Measurements from ENCODE around the gene POLR2F. TPM values are rescaled to one million over a fixed set of nuclear protein-coding genes. Genes with fewer than 3 reads are reported as not detected.

POLR2F gene
- total RNA-seq, 4 donors from 2014 or later = 19.7 to 88.9 (median 55.2) TPM

DNA sequence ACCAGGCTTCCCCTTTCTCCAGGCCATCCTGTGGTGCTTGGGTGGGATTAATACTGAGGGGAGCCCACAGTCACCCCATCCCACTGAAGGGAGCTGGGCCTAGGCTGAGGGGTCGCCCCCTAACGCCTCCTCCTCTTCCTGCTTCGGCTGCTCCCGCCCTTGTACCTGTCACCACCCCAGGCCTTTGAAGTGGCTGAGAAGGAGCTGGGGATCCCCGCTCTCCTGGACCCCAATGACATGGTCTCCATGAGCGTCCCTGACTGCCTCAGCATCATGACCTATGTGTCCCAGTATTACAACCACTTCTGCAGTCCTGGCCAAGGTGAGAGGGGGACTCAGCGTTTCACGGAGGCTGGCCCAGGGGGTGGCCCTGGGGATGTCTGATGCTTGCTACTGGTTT is 41.3 kb upstream of the POLR2F start:
- peaks cover 20 to 23% of the 10 kb centered on the region in 2 donors for H3K36me3 ChIP-seq
- no peak for DNase-seq
- H3K27me3 ChIP-seq = no peaks in the 10 kb centered on the region
- H3K9me3 ChIP-seq = no peaks in the 10 kb centered on the region
- TF ChIP-seq POLR2A (IDR thresholded peaks at IDR 0.05) = no peak
- TF ChIP-seq, protein P1, sequence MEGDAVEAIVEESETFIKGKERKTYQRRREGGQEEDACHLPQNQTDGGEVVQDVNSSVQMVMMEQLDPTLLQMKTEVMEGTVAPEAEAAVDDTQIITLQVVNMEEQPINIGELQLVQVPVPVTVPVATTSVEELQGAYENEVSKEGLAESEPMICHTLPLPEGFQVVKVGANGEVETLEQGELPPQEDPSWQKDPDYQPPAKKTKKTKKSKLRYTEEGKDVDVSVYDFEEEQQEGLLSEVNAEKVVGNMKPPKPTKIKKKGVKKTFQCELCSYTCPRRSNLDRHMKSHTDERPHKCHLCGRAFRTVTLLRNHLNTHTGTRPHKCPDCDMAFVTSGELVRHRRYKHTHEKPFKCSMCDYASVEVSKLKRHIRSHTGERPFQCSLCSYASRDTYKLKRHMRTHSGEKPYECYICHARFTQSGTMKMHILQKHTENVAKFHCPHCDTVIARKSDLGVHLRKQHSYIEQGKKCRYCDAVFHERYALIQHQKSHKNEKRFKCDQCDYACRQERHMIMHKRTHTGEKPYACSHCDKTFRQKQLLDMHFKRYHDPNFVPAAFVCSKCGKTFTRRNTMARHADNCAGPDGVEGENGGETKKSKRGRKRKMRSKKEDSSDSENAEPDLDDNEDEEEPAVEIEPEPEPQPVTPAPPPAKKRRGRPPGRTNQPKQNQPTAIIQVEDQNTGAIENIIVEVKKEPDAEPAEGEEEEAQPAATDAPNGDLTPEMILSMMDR (IDR thresholded peaks at IDR 0.05) = no peak
- H3K27ac ChIP-seq = no peak overlapping the region
- 85 to 89% methylated on average over 8 of the region's 8 CpGs for WGBS, 2 donors
- peaks cover 13 to 19% of the 10 kb centered on the region in 2 donors for H3K4me1 ChIP-seq
- intact Hi-C loops (cut with DNase I) = no loop called here
- no peak overlapping the region for H3K4me3 ChIP-seq (replicated peaks in 1 of 3)

DNA sequence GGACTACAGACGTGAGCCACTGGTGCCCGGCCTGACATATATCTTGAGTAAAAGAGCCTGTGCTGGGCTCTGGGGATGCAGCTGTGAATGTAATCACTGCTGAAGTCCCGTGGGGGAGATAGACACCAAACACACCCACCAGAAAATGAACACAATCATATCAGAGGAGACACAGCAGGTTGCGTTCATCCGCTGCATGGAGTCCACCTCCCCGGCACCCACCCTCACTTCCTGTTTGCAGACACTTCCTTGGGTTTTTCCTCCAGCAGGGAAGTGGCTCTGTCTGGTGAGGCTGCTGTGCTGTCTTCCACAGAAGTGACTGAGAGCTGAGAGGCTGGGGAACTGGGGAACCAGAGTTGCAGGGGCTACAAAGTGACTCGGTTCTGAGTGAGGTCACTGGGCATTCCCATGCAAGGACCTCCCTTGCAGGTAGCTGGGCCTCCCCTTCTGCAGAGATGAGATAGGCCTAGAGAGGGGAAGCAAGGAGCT is 40.2 kb upstream of the POLR2F start:
- Histone ChIP-seq H3K27ac (no peak overlapping the region), H3K4me1 (peaks cover 8 to 11% of the 10 kb centered on the region in 2 donors), H3K27me3 (no peaks in the 10 kb centered on the region), H3K4me3 (replicated peaks in 1 of 3) (no peak overlapping the region), H3K9me3 (no peaks in the 10 kb centered on the region), H3K36me3 (peaks cover 20 to 32% of the 10 kb centered on the region in 2 donors)
- DNase-seq = no peak
- TF ChIP-seq, protein P1 (IDR thresholded peaks at IDR 0.05) = no peak
- no peak for TF ChIP-seq POLR2A (IDR thresholded peaks at IDR 0.05)
- intact Hi-C loops (cut with DNase I) = no loop called here
- 68 to 88% methylated on average over 7 of the region's 7 CpGs for WGBS, 2 donors

DNA sequence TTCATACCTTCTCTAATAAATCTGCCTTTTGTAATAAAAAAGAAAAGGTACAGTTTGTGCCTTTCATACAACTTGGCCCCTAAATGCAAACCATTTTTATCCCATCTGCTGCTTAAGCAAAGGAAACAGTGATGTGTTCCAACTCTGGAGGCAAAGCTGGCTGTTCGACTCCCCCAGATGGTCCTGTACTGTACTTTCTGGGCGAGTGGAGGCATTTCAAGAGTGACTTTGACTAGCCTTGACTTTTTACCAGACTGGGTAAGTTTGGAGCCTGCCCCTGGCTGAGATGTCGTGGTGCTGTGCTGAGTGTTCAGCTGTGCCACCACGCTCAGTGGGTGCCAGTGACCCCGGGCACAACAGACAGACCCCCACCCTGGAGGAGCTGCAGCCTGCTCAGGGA is 37.2 kb upstream of the POLR2F start:
- Histone ChIP-seq H3K4me1 (peaks cover under 1 to 3% of the 10 kb centered on the region in 2 donors), H3K36me3 (peaks cover 27 to 41% of the 10 kb centered on the region in 2 donors), H3K9me3 (no peaks in the 10 kb centered on the region), H3K4me3 (replicated peaks in 1 of 3) (no peak overlapping the region), H3K27ac (no peak overlapping the region), H3K27me3 (no peaks in the 10 kb centered on the region)
- 89 to 94% methylated on average over 3 to 5 of the region's 5 CpGs for WGBS, 2 donors
- intact Hi-C loops (cut with DNase I) = no loop called here
- DNase-seq = no peak
- TF ChIP-seq, protein P1 (IDR thresholded peaks at IDR 0.05) = no peak
- no peak for TF ChIP-seq POLR2A (IDR thresholded peaks at IDR 0.05)

DNA sequence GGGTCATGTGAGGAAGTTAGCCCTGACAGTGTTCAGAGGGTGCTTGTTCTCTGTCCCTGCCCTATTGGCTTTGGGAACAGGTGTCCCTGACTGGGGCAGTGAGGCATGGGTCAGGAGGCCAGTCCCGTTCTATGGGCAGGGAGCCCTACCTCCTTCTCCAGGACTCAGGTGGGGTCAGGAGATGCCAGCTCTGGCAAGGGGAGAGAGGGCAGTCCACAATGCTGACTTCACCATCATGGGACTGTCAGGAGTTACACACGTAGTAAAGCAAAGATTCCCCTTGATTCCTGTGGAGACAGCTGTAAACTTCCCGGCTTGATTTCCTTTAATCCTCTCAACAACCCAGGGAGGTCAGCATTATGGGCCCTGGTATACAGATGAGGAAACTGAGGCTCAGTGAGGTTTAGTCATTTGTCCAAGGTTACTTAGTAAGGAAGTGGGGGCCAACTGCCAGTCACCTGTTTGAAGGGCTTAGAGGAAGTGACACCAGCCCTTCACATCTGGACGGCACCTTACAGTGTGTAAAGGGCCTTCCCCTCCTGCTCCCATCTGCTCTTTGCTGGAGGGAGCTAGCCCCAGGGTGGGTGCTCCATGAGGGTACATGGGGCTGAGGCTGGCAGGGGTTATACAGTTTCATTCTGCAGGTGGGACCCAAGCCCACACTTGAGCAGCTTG is 35.5 kb upstream of the POLR2F start:
- intact Hi-C loops (cut with DNase I) = no loop called here
- Histone ChIP-seq H3K9me3 (no peaks in the 10 kb centered on the region), H3K4me3 (replicated peaks in 1 of 3) (no peak overlapping the region), H3K4me1 (no peaks in the 10 kb centered on the region), H3K36me3 (peaks cover 34 to 40% of the 10 kb centered on the region in 2 donors), H3K27me3 (no peaks in the 10 kb centered on the region), H3K27ac (peak overlapping the region in 1 of 3 donors; percentile 38)
- TF ChIP-seq POLR2A (IDR thresholded peaks at IDR 0.05) = no peak
- TF ChIP-seq, protein P1 (IDR thresholded peaks at IDR 0.05) = no peak
- no peak for DNase-seq
- 85 to 90% methylated on average over 4 of the region's 4 CpGs for WGBS, 2 donors

DNA sequence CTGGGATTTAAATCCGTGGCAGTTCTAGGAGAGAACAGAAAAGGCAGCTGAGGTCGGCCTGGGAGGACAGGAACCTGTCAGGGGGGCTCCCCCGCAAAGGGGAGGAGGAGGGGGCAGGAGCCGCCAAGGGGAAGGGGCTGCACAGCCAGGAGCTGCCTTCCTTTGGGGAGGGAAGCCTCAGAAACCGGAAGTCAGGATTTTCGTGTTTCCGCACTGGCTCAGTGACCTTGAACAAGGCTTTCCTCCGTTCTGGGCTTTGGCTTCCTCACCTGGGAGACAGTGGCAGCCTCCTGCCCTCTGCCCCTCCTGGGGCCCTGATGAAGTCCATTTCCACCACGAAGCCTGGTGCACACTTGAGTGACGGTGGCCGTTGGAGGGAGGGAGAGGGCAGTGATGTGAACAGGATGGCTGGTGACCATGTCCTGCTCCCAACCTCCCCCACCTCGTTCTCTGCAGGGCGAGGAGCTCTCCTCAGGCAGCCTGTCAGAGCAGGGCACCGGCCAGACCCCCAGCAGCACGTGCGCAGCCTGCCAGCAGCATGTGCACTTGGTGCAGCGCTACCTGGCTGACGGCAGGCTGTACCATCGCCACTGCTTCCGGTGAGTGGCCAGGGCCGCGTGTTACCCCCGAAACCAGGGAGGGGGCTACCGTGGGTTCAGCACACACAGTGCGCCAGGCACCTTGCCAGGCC is 34.8 kb upstream of the POLR2F start:
- Histone ChIP-seq H3K36me3 (peaks cover 28 to 33% of the 10 kb centered on the region in 2 donors), H3K4me1 (no peaks in the 10 kb centered on the region), H3K9me3 (no peaks in the 10 kb centered on the region), H3K4me3 (replicated peaks in 1 of 3) (no peak overlapping the region), H3K27me3 (no peaks in the 10 kb centered on the region), H3K27ac (peak overlapping the region in 1 of 3 donors; percentile 38)
- intact Hi-C loops (cut with DNase I) = no loop called here
- TF ChIP-seq, protein P1 (IDR thresholded peaks at IDR 0.05) = no peak
- no peak for TF ChIP-seq POLR2A (IDR thresholded peaks at IDR 0.05)
- WGBS, 2 donors = 76 to 86% methylated on average over 16 to 20 of the region's 25 CpGs
- no peak for DNase-seq
